PC-9 (cell line): ENCODE measurements around the gene SLC6A15. TPM values are rescaled to one million over a fixed set of nuclear protein-coding genes. Genes with fewer than 3 reads are reported as not detected.
A peak's percentile ranks its signal among the peaks of the same experiment; 100 is the strongest.

ENCODE experiments used
- BruUV-seq: library from RNA; stranded (reverse); fragments of 400-500 nt; replicated peaks from 2 replicates; lab custom pipeline; 2021; lab: Mats Ljungman, UMichigan
- CTCF ChIA-PET: fragments of 300-600 bp; sonication (Branson Sonifier 250); formaldehyde crosslinking; loops from one replicate; lab custom pipeline; 2022; ENCODE audit warnings: antibody characterized with exemption; lab: Charles Lee
- POLR2A ChIA-PET: fragments of 300-600 bp; sonication (Branson Sonifier 250); formaldehyde crosslinking; loops from one replicate; lab custom pipeline; 2022; ENCODE audit warnings: antibody characterized with exemption; ENCODE audit not compliant: unreplicated experiment; lab: Charles Lee
- DNase-seq, 2 experiments: peaks; one replicate each; pipeline versions ENCODE4 v3.0.0 to v3.0.0-alpha.2; 2015 to 2022; ENCODE audit warnings: mixed read lengths in 1 of 2
- H2AFZ ChIP-seq: fragments of 200-600 bp; sonication (generic); 2 replicates; pipeline ENCODE4 v1.8.1; 2017; ENCODE audit warnings: antibody characterized with exemption
- H3F3A ChIP-seq: fragments of 200-600 bp; sonication (generic); 2 replicates; pipeline ENCODE4 v1.8.1; 2017; ENCODE audit warnings: antibody characterized with exemption, mild to moderate bottlenecking, low read depth; ENCODE audit not compliant: insufficient read depth
- H3K27ac ChIP-seq: fragments of 200-600 bp; sonication (generic); 2 replicates; pipeline ENCODE4 v1.6.1; 2016; ENCODE audit warnings: mixed run types
- H3K27me3 ChIP-seq: fragments of 200-600 bp; sonication (generic); 2 replicates; pipeline ENCODE4 v1.6.1; 2016; ENCODE audit warnings: low read depth, mixed run types; ENCODE audit not compliant: insufficient read depth
- H3K36me3 ChIP-seq: fragments of 200-600 bp; sonication (generic); 2 replicates; pipeline ENCODE4 v1.6.1; 2016; ENCODE audit warnings: low read depth, mixed run types
- H3K4me1 ChIP-seq: fragments of 200-600 bp; sonication (generic); replicated peaks from 2 replicates; pipeline ENCODE4 v1.6.1; 2016; ENCODE audit warnings: mixed run types; ENCODE audit not compliant: insufficient read depth
- H3K4me2 ChIP-seq: fragments of 200-600 bp; sonication (generic); 2 replicates; pipeline ENCODE4 v1.6.1; 2017; ENCODE audit warnings: mixed run types
- H3K4me3 ChIP-seq: fragments of 200-600 bp; sonication (generic); 2 replicates; pipeline ENCODE4 v1.6.1; 2016; ENCODE audit warnings: mixed run types
- H3K79me2 ChIP-seq: fragments of 200-600 bp; sonication (generic); 2 replicates; pipeline ENCODE4 v1.6.1; 2017; ENCODE audit warnings: low read depth, mixed run types
- H3K9me2 ChIP-seq: fragments of 200-600 bp; sonication (generic); 2 replicates; pipeline ENCODE4 v1.8.1; 2017; ENCODE audit warnings: mild to moderate bottlenecking; ENCODE audit not compliant: insufficient read depth
- H3K9me3 ChIP-seq: fragments of 200-600 bp; sonication (generic); 2 replicates; pipeline ENCODE4 v1.8.1; 2016; ENCODE audit warnings: low read depth; ENCODE audit not compliant: insufficient read depth
- H4K20me1 ChIP-seq: fragments of 200-600 bp; sonication (generic); 2 replicates; pipeline ENCODE4 v1.8.1; 2017; ENCODE audit not compliant: insufficient read depth
- EZH2 ChIP-seq: fragments of 200-600 bp; sonication (generic); IDR thresholded peaks from 2 replicates; pipeline ENCODE4 v1.8.0; 2017; ENCODE audit warnings: antibody characterized with exemption, low read depth
- intact Hi-C: fragments of 100-400 bp; cut with micrococcal nuclease; formaldehyde crosslinking; loops from one replicate; pipeline ENCODE4 v1.10.0; 2022; ENCODE audit not compliant: unreplicated experiment
- total RNA-seq: library from RNA; stranded (reverse); gene quantifications from 2 replicates; pipeline ENCODE4 v1.2.3, GENCODE V29; 2021
- TF ChIP-seq, protein P1 (sequence below): fragments of 200-600 bp; sonication (generic); conservative IDR thresholded peaks from 2 replicates; pipeline ENCODE4 v1.6.1; 2017; ENCODE audit warnings: mixed run types, antibody characterized with exemption, mild to moderate bottlenecking, moderate library complexity

Gene SLC6A15
- total RNA-seq, 1 experiment from 2014 or later: not detected

DNA sequence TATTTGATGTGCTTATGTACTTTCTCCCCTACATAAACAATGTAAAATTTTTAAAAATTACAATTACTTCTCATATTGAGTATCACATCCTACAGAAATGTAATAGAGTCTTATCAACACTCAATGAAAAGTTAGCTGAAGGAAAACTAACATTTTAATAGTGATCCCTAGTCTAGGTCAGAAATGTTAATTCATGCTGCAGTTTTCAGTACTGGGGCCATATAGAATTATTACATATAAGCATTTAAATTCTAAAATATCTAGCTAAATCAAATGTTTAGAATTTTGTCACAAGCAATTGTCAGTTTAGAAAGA is 37.8 kb downstream of the SLC6A15 start:
- CTCF ChIA-PET: no interaction called here

DNA sequence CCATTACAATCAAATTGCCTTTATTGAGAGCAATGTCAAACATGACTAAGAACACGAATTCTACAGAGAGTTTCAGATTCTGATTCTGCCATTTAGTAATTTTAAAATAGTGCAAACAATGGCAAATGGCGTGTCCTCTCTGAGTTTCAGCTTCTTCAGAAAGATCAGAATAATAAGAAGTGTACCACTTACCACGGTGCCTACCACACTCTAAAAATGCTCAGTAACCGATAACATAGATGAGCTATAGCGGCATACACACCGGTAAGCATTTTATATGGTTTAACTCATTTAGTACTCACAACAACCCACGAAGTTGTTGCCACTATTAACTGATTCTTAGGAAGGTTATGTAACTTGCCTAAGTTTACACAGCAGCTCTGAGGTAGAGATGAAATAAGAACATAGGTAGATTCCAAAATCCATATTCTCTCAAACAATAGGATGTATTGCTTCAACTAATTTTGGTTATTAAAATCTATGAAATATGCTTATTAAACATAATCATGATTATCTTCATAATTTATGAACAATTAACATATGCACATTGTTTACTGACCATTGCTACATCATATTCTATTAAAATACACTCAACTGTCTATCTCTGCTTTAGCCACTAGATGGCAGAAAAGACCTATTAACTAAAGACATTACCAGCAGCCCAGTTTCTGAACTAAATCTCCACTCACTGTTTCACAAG is 38.3 kb downstream of the SLC6A15 start:
- H3K27ac ChIP-seq: no peak overlapping the region
- no peak for TF ChIP-seq EZH2
- TF ChIP-seq, protein P1, sequence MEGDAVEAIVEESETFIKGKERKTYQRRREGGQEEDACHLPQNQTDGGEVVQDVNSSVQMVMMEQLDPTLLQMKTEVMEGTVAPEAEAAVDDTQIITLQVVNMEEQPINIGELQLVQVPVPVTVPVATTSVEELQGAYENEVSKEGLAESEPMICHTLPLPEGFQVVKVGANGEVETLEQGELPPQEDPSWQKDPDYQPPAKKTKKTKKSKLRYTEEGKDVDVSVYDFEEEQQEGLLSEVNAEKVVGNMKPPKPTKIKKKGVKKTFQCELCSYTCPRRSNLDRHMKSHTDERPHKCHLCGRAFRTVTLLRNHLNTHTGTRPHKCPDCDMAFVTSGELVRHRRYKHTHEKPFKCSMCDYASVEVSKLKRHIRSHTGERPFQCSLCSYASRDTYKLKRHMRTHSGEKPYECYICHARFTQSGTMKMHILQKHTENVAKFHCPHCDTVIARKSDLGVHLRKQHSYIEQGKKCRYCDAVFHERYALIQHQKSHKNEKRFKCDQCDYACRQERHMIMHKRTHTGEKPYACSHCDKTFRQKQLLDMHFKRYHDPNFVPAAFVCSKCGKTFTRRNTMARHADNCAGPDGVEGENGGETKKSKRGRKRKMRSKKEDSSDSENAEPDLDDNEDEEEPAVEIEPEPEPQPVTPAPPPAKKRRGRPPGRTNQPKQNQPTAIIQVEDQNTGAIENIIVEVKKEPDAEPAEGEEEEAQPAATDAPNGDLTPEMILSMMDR: peak; percentile 81
- H3K9me2 ChIP-seq: no peaks in the 10 kb centered on the region
- intact Hi-C loops: loop anchor here (1.0 to 10.0 kb wide), 4 partner anchors 155 to 1051 kb away; no protein-coding TSS in a partner anchor
- ChIA-PET CTCF (interaction anchor here (0.8 kb wide), 1 partner anchor 11 kb away, joined by 4 read pairs; no protein-coding TSS in a partner anchor), POLR2A (no interaction called here)
- H2AFZ ChIP-seq: no peak overlapping the region
- no peaks in the 10 kb centered on the region for H3K36me3 ChIP-seq
- no peaks in the 10 kb centered on the region for H4K20me1 ChIP-seq
- DNase-seq: peak in 1 of 2 experiments; percentile 38
- H3K4me1 ChIP-seq: no peaks in the 10 kb centered on the region
- H3K4me3 ChIP-seq: no peak overlapping the region
- H3K4me2 ChIP-seq: no peak overlapping the region
- H3K9me3 ChIP-seq: no peaks in the 10 kb centered on the region
- H3K79me2 ChIP-seq: no peaks in the 10 kb centered on the region
- BruUV-seq: no TSS peak
- H3F3A ChIP-seq: no peaks in the 10 kb centered on the region
- H3K27me3 ChIP-seq: no peaks in the 10 kb centered on the region

More for the DNA sequence above, 37.8 kb downstream of the SLC6A15 start:
- Histone ChIP-seq H3K4me3 (no peak overlapping the region), H3F3A (no peaks in the 10 kb centered on the region), H3K4me1 (no peaks in the 10 kb centered on the region), H3K4me2 (no peak overlapping the region), H4K20me1 (no peaks in the 10 kb centered on the region), H3K36me3 (no peaks in the 10 kb centered on the region), H2AFZ (no peak overlapping the region), H3K27me3 (no peaks in the 10 kb centered on the region), H3K27ac (no peak overlapping the region), H3K9me2 (no peaks in the 10 kb centered on the region), H3K79me2 (no peaks in the 10 kb centered on the region), H3K9me3 (no peaks in the 10 kb centered on the region)
- TF ChIP-seq EZH2: no peak
- TF ChIP-seq, protein P1: no peak
- POLR2A ChIA-PET: no interaction called here
- BruUV-seq: no TSS peak
- intact Hi-C loops: loop anchor here (1.0 to 10.0 kb wide), 4 partner anchors 155 to 1050 kb away; no protein-coding TSS in a partner anchor
- DNase-seq: no peak

DNA sequence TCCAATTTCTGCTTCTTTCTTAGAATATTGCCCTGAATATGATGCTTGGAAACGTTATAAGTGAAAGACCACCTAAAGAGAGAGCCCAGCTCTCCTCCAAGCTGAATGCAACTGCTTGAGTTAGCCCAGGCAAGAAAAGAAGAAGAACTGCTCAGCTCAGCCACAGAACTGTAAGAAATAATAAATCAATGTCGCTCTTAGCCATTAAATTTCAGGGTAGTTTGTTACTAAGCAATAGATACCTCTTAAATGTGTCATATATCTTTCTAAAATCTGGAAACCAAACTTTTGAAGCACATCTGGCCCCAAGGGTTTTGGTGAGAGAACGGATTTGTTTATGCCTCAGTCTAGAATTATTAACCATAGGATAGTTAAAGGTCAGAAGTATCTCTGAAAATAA is 50.4 kb downstream of the SLC6A15 start:
- no peak overlapping the region for H3K4me2 ChIP-seq
- H3K4me3 ChIP-seq: no peak overlapping the region
- intact Hi-C loops: no loop called here
- ChIA-PET CTCF (interaction anchor here (0.6 kb wide), 1 partner anchor 1009 kb away, joined by 4 read pairs; no protein-coding TSS in a partner anchor), POLR2A (no interaction called here)
- no peaks in the 10 kb centered on the region for H4K20me1 ChIP-seq
- no peak overlapping the region for H3K27ac ChIP-seq
- no peaks in the 10 kb centered on the region for H3K4me1 ChIP-seq
- no TSS peak for BruUV-seq
- no peaks in the 10 kb centered on the region for H3K9me3 ChIP-seq
- no peaks in the 10 kb centered on the region for H3K79me2 ChIP-seq
- H3K27me3 ChIP-seq: no peaks in the 10 kb centered on the region
- no peak overlapping the region for H2AFZ ChIP-seq
- DNase-seq: no peak
- TF ChIP-seq EZH2: no peak
- TF ChIP-seq, protein P1: no peak
- no peaks in the 10 kb centered on the region for H3K9me2 ChIP-seq
- H3F3A ChIP-seq: no peaks in the 10 kb centered on the region
- H3K36me3 ChIP-seq: no peaks in the 10 kb centered on the region
